T1000 (cell line): Measurements from ENCODE around the gene AHDC1.
"Not testable (repeated sequence)": the region's sequence is repeated elsewhere in the genome, so short reads cannot be mapped to it uniquely, and the experiment has no call there.

ENCODE experiments used
- DNase-seq: peaks from one replicate; lab custom pipeline; 2025; ENCODE audit warnings: mixed read lengths; lab: John Stamatoyannopoulos, UW

The AHDC1 gene

DNA sequence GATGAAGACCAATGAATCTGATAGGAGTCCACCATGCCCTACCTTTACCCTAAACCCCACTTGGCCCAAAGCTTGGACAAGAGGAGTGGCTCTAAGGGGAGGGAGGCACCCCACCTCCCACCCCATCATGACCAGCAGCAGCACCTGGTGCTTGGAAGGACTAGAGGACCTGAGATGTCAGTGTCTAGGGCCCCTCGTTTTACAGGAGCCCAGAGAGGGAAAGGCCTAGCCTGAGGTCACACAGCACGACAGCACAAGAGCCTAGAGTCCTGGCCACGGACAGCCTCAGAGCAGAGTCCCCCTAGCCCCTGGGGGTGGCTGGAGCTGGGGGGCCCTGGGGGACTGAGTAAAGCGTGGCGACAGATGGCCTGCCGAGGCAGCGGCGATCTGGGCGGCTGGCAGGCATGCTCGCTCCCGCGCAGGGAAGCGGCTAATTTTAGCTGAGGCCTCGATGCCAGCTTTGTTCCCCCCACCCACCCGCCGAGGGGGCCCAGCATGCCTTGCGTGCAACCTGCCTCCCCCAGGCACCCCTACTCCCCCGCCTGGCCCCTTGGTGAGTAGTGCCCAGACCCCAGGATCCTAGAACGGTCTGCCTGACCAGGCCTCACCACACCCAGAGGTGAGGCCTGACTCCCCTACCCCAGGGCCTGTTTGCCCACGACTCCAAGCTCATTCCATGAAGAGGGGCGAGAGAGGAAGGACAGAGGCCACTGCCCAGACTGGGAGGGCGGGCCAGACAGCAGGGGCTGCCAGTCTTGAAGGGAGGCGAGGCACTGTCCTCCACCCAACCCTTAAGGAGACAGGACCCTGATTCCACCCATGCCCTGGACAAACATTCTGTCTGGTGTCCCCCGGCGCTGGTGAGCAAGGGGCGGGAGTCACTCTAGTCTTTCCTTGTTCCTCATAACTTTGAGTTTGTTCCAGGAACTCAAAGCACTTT, 39.0 kb downstream of the AHDC1 start:
- DNase-seq = no peak

DNA sequence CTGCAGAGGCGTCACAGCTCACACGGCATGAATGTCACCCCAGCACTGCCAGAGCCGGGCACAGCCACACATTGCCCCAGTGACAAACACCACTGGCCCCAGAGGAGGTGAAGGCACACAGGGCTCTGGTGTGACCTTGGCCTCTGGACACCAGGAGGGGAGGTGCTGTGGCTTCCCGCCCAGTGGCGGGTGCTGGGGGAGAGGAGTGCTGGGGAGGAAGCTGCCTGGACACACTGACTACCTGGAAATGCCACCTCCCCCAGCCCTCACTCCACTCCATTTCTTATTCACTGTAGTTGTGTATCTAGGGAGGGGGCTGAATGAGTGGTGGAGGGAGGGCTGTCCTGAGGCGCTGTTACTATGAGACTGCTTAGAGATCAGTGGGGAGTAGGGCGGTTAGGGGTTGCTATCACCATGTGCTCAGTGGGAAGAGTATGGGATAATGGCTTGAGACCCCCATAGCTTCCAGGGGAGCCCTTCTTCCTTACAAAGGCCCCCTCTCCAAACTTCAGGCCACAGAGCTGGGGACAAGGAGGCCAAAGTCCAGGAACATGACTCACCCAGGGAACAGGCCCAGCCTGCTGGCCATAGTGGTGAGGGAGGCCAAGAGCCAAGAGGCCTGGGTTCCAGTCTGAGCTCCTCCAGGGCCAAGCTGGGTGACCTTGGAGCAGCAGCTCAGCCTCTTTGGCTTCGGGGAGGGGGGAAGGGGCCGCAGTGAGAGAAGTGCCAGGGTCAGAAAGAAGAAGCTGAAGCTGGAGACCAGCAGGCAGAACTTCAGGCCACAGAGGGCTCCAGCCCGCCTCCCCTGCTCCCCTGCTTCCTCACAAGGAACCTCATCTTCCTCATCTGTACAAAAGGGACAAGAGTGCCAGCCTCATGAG, 40.1 kb downstream of the AHDC1 start:
- no peak for DNase-seq

DNA sequence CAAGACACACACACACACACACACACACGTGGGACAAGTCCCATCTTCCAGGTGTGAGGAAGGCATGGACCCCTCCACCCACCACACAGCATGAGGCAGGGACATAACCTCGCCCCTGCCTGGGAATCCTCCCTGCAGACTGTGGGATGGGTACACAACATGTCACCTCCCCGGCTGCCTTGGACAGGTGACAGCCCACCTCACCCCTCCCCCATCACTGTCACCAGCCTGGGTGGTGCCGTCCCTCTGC, 40.7 kb downstream of the AHDC1 start:
- DNase-seq = no peak

DNA sequence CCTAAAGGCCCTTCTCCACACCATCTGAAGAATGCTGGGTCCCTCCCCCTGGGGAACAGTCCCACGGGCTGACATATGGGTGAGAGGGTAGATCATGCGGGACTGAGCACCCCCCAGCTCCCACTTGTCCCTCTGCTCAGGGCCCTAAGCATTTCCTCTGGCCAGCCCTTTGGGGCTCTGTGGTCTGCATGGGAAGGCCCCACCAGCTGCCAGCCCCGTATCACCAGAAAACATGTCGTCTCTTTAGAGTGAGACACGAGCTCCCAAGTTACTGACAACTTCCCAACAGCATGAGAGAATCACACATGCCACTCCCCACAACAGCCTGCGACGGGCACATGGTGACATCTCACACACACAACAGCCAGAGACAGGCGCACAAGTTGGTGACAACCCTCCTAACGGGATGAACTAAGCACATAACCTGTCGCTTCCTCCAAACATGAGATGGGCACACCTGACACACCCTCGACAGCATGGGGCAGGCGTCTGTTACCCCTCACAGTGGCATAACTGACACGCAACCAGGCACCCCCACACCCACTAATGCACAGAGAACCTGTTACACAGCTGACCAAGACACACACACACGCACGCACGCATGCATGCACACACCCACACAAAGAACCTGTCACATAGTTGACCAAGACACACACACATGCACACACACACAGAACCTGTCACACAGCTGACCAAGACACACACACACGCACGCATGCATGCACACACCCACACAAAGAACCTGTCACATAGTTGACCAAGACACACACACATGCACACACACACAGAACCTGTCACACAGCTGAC, 41.2 kb downstream of the AHDC1 start:
- DNase-seq = no peak

DNA sequence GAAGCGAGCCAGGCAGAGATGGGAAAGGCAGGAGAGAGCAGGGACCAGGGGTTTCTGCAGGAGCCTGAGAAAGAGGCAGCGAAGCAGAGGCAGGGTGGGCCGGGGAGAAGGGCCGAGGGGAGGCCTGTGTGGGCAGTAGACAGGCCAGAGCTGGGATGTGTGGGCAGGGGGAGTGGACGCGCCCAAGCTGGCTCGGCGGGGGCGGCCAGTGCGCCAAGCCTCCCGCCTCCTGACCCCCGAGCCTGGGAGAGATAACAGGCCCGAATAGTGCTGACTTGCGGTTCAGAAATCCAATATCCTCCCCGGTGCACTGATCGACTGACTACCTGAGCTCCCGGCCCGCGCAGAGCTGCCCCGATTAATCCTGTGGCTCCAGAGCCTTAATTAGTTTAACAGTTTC, 41.9 kb downstream of the AHDC1 start:
- no peak for DNase-seq

DNA sequence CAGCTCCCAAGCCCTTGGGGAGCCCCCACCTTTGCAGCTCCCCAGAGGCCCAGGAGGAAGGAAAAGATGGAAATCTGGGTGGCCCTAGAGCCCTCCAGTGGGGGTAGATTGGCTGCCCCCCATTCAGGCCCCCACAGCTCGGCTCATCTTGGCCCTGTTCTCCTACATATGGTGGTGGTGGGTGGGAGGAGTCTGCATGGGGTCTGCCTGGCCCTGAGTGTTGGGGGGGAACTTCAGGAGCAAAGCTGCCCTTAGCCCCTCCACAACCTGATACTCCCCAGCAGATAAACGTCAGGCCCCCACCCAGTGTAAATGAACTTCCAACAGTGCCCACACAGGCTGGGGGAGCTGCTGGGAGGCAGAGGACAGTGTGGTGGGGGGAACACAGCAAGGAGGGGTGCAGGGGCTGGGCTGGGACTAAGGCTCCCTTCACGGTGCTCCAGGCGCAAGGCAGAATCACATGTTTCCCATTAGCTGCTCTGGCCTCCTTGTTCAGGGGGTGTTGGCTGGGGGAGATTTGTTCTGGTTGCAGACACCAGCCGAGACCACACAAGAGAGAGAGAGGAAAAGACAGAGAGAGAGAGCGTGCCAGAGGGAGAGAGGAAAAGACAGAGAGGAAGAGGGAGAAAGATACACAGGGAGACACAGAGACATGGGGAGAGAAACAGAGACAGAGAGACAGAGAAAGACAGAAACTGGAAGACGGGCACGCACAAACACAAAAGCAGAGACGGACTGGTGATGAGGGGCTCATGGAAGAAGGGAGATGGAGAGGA, 42.6 kb downstream of the AHDC1 start:
- DNase-seq = no peak

DNA sequence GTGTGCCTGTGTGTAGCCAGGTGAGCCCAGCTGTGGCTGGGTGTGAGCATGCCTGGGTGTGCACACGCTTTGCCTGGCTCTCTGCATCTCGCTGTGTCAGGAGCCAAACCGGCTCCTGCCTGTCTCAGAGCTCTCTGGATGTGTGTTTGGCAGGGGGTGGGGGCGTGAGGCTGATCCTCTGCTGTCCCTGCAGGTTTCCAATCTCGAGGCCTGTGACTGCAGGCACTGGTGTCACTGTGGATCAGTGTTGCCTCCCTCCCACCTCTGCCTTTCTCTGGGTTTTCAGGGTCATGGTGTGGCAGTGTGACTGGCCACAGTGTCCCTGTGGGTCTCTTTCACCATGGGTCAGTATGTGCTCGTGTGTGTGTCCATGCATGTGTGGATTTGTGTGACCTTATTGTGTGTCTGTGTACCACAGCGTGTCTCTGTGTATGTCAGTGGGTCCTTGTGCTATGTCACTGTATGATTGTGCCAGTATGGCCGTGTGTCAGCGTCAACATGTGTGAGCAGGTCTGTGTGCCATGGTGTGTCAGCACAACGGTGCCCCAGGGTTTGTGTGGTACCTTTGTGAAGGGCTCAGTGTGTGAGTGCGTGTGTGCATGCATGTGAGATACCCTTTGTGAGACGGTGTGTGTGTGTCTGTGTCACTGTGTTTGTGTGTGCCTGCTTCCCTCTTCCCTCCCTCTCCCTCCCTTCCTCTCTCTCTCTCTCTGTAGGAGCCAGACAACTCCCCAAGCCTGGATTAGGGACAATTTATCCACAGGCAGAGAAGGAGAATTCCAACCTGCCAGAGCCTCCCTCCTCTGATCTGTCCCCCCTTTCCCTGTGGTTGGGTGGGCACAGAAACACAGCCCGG, 43.4 kb downstream of the AHDC1 start:
- no peak for DNase-seq

DNA sequence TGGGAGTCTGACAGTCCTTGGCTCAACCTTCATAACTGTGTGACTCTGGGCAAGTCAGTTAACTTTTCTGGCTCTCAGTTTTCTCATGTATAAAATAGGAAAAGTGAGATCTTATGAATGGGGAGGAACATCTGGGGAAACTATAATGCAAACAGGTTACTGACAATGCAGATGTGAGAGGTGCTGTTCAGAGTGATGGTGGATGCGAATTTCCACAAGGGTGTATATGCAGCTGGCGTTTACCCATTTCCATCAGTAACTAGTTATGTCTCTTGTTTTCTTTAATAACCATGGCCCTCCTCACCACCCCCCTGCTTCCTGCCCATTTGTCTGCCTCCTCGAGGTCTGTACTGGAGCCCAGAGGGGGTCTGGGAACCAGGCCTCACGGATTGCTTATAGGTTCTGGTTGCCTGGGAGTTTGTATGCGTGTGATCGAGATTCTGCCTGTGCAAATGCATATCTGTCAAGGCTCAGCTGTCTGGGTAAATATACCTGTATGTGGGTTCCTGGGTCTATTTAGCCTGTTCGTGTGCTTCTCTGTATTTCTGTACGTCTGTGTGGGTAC, 44.4 kb downstream of the AHDC1 start:
- no peak for DNase-seq

DNA sequence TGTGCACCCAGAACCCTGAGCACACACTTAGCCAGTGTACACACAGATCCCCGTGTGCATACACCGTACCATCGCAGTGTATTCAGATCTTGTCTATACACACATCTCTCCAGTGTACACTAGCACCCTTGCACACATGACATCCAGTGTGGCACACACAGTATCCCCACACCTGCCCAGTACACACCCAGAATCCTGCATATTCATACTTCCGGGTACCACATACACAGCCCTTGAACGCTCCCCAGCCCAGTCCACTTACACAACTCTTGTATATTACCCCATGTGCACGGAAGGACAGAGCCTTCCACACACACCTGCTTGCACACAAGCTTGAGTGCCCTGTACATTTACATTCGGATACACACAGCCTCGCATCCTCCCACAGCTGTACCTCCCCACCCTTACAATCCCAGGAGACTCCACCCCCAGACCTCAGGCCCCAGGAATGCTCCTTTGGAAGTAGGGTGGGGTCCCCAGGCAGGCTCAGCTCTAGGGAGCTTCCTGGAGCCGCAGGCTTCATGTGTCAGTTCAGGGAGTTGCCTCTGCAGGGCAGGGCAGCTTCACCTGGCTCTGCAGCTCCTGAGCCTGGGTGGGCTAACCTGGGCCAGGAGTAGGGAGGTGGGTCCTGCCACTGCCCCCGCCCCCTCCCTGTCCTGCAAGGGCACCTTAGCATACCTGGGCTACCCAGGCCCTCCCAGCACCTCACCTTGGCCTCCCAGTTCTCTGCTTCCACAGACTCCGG, 46.2 kb downstream of the AHDC1 start:
- no peak for DNase-seq

DNA sequence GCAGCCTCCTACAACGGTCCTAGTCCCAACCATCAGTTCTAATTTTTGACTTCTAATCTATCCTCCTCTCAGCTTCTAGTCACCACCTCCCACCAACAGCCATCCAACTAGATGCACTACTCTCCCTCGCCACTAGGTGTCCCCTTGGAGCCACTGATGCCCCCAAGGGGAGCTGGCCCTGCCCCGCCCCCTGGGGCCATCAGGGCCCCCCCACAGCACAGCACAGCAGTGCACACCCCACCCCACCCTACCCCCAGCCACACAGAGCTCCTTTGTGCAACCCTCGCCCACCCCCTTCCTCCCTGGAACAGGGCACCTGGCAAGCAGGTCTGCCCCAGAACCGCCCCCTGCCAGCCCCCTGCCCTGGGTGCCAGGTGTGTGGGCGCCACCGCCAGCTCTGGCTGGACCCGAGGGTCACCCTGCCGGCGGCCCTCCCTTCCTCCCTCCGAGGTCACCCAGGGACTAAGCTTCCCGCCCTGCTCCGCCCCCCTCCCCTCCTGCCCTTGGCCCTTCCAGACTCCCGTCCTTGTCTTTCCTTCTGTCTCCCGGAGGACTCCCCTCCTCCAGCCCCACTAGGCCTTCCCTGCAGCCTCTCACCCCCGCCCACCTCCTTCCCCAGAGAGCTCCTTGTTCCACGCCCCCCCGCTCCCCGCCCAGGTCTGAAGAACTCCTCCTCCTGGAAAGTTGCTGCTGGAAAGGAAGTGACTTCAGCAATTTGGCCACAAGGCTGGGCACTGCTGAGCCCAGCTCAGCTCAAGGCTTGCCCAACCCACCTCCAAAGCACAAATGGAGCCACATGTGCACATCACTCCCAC, 47.0 kb downstream of the AHDC1 start:
- peak; percentile 85 for DNase-seq

DNA sequence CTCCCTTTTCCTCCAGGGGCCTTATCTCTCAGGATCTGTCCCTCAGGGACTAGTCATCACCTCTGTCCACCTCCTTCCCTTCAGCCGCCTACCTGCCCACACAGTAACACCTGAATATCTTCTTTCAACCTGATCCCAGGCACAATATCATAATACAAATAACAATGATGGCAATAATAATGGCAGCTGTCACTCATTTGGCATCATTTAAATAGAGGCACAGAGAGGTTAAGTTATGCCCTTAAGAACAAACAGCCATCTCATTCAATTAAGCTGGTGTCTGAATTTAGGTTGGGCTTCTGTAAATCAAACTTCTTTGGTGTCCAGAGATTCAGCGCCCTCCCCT, 47.5 kb downstream of the AHDC1 start:
- no peak for DNase-seq

DNA sequence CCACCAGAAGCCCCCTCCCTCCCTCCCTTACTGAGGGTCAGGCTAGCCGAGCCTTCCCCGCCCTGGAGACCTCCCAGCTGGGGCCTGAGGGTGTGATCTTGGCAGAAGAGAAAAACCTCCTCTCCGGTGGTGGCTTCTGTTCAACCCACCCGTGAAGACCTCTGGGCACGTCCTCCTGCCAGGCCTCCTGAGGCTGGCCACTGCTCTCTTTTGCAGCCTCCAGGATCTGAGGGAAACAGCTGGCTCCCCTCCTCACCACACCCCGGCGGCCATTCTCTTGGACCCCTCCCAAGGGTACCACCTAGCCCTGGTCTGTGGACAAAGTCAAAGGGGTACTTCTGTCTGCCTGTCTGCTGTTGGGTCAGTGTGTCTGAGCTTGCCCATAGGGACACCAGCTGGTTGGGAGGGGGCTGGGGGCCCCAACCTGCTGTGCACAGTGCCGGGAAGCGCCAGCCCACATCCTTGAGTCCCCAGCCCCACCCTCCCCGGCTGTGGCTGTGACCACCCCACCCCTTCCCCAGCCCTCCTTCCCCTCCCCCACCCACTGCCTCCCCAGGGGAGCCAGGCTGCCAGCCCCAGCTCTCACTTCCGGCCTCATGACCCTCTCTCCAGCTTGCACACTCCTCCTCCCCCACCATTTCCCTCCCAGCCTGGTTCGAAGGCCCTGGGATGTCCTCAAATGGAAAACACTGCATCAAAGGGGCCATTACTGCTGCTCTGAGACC, 48.1 kb downstream of the AHDC1 start:
- no peak for DNase-seq

DNA sequence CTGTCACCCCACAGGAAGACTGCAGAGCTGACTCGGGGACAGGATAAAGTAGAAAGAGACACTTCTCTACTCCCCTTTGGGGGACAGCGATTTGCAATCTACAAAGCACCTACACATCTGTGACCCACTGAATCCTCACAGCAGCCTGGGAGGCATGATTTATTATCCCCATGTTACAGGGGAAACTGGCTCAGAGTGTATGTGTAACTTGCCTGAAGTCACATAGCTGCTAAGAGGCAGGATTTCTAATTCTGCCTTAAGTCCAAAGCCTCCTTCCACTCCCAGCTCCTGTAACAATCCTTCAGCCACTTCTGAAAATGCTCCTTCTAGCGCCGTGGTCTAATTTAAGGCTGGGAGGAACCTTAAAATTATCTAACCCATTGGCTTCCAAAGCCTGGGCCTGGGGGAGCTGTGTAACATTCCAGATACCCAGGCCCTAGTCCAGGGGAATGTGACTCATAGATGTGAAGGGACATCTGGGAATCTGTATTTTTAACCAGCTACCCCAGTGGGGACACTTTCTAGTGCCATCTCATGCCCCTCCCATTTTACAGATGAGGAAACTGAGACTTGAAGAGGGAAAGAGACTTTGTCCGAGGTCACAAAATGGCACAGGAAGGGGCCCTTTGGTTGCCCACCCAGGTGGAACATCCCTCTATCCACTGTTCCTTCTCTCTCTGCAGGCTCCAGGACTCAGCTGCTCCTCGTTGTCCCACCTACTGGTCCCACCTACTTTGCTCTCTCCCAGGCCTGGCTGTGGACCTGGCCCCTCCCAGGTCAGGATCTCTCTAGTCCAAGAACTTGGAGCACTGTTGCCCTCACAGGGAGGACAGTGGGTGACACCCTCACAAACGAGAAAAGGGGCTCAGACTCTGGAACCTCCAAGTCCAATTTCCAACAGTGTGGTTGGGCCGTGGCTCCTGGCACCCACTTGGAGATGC, 48.9 kb downstream of the AHDC1 start:
- DNase-seq = no peak

DNA sequence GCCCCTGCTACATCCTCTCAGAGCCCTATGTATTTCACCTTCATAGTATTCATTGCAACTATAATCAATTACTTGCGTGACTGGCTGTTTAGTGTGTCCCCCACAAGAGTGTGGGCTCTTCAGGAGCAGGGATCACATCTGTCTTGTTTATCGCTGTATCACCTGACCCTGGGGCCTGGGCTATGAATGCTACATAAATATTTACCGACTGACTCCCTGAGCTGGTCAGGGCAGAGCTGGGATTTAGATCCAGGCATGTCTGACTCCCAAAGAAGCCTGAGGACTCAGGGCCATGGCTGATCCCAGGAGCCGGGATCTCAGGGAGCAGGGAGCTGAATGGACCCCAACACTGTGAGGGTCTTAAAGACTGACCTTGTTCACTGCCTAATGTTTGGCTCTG, 49.7 kb downstream of the AHDC1 start:
- DNase-seq = no peak

DNA sequence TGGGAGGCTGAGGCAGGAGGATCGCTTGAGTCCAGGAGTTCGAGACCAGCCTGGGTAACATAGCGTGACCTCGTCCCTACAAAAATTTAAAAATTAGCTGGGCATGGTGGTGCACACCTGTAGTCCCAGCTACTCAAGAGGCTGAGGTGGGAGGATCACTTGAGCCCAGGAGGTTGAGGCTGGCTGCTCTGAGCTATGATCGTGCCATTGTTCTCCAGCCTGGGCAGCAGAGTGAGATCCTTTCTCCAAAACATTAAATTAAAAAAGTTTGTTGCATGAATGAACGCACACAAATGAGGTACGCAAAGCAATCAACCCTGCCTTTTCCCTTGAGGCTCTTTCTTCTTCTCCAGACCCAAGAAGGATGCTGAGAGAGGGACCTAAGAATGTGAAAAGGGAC, 50.1 kb downstream of the AHDC1 start:
- DNase-seq = not testable (repeated sequence)

DNA sequence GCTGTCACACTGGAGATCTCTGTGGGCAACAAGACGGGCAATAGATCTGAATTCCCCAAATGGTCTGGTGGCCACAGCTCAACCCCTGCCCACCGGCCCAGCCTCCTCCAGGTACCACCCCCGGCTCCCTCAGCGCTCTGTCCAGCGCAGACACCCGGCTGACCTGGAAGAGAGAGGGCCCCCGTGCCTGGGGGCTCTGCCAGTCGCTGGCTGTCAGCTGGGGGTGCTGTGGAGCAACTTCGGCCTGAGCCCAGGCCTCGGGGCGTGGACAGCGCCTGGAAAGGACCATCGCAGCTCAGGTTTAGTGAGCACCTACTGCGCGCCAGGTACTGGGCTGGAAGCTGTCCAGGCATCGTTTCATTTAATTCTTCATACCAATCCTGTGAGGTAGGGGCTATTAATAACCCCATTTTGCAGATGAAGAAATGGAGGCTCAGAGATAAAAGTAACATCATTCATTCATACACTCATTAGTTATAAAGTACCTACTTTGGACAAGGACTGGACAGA, 51.0 kb downstream of the AHDC1 start:
- no peak for DNase-seq

DNA sequence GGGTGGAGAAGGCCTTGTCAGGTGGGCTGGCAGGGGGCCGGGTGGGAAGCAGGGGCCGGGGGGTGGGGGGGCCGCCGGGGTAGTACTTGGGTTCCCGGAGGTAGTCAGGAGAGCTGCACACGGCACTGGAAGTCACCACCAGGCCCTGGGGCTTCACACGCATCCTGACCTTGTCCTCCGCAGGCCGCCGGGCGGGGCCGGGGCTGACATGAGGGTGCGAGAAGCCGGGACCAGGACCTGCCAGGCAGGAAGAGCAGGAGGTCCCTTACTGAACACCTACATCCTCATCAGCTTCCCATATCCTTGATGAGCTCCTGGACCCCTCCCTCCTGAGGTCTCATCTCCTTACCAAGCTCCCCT, 52.0 kb downstream of the AHDC1 start:
- DNase-seq = no peak
